Omental fat pad (tissue), 4 donors: ENCODE results near the gene MACROD1. TPM values are rescaled to one million over a fixed set of nuclear protein-coding genes. Genes with fewer than 3 reads are reported as not detected.

ENCODE experiments used
- ATAC-seq: fragments of 150-250 bp; one replicate; pipeline ENCODE4 v1.9.1; 2016; ENCODE audit warnings: mild to moderate bottlenecking, moderate library complexity; ENCODE audit not compliant: low FRiP score
- DNase-seq: peaks from one replicate; pipeline ENCODE4 v3.0.0-alpha.2; 2019; ENCODE audit warnings: low spot score
- total RNA-seq, 4 donors: library from RNA; depleted of rRNA; stranded (reverse); fragments of >200 nt; gene quantifications; one replicate each; pipeline ENCODE4 v1.1.0, GENCODE V29; 2016
- TF ChIP-seq, protein P1 (sequence below), 3 donors: fragments of 450-650 bp; IDR thresholded peaks; one replicate each; pipeline ENCODE4 v1.5.1; 2016 to 2017; ENCODE audit warnings: antibody characterized with exemption in 3 of 3, mild to moderate bottlenecking in 3 of 3, moderate library complexity in 2 of 3

MACROD1 gene
- total RNA-seq, 4 donors from 2014 or later: 13.8 to 40.9 (median 26.2) TPM

DNA sequence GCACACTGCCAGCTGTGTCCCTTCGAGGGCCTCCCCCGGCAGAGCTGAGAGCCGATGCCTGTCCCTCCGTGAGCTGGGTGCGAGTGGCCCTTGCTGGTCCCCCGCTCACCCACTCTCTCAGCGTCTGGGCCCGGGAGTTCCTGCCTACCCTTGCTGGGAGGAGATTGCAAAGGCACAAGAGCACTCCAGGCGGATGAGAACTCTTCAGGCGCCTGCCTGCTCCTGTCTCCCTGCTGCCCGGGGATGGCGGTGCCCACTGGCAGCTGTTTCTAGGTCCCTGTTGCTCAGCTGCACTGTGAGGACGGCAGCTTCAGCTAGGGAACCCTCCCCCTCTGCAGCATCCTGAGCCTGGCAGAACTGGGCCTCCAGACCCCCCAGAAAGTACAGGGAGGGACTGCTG, 69.1 kb downstream of the MACROD1 start:
- TF ChIP-seq, protein P1, sequence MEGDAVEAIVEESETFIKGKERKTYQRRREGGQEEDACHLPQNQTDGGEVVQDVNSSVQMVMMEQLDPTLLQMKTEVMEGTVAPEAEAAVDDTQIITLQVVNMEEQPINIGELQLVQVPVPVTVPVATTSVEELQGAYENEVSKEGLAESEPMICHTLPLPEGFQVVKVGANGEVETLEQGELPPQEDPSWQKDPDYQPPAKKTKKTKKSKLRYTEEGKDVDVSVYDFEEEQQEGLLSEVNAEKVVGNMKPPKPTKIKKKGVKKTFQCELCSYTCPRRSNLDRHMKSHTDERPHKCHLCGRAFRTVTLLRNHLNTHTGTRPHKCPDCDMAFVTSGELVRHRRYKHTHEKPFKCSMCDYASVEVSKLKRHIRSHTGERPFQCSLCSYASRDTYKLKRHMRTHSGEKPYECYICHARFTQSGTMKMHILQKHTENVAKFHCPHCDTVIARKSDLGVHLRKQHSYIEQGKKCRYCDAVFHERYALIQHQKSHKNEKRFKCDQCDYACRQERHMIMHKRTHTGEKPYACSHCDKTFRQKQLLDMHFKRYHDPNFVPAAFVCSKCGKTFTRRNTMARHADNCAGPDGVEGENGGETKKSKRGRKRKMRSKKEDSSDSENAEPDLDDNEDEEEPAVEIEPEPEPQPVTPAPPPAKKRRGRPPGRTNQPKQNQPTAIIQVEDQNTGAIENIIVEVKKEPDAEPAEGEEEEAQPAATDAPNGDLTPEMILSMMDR (IDR thresholded peaks at IDR 0.05): no peak
- ATAC-seq (no peak), DNase-seq (no peak)

DNA sequence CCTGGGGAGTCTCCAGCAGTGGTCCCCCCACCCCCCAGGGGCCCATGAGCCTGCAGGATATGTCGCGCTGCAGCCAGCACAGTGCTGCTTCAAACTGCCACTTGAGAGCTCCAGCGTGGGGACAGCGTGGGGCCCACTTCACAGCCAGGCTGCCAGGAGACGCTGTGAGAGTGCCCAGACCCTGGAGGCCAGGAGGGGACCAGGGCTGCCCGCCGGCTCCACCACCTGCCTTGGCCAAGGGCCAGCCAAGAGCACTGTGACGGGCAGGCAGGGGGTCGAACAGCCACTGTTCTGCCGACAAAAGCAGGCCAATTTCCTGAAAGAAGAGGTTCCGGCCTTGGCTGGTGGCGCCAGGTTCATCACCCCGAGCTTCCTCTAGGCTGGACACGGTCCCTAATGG, 70.0 kb downstream of the MACROD1 start:
- TF ChIP-seq, protein P1 (IDR thresholded peaks at IDR 0.05): no peak
- DNase-seq (no peak), ATAC-seq (no peak)

DNA sequence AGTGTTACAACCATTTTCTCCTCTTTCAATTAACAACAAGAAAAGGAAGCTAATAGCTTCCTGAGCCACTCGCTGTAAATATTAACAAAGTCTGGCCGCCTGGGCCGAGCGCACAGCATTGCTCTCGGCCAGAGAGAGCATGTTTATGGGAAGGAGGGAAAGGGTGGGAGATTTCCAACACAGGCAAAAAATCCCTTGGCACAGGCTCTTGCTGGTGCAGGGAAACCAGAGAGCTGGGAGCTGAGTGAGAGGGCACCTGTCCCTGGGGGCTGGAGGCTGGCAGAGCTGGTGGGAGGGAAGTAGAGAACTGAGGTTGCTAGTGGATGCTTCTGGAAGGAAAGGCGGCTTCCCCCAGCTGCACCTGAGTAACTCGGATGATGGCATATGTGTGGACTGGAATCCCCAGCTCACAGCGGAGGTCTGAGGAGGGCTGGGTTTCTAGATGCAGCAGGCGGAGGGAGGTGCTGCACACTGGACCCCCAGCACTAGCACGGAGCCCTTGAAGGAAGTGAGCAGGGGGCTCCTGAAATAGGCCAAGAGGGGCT, 70.6 kb downstream of the MACROD1 start:
- no peak for DNase-seq
- TF ChIP-seq, protein P1 (IDR thresholded peaks at IDR 0.05): no peak
- no peak for ATAC-seq

DNA sequence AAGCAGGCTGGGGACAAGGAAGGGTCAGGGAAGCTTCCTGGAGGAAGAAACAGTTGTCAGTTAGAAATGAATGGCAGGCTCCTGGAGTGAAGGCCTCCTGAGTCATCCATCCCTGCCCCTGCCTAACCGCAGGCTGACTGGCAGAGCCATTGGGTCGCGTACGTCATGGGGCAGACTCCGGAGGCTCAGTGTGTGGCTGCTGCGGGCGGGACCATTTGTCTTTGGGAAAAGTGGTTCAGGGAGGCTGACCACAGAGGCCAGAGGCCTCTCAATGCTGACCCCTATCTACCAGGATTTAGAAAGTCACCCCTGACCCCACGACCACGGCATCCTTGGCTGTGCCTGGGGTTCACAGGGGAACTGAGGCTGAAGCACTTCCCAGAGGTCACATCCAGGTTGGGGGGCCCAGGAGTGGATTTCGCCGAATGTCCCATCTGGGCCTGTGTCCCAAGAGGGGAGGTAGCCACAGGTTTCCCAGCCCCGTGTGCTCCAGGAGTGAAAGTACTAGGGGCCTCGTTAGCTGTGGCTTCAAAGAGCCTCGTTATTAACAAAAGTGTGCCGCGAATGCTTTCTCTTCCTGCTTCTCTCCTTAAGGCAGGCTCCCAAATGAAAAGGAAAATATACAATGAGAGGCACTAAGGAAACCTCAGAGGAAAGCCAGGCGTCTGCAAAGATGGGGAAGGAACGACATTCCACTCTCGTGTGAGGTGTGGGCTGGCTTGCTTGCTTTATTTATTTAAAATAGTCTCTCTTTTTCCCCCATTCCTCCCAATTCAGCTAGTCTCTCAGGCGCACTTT, 71.3 kb downstream of the MACROD1 start:
- no peak for DNase-seq
- ATAC-seq: no peak
- TF ChIP-seq, protein P1 (IDR thresholded peaks at IDR 0.05): no peak

DNA sequence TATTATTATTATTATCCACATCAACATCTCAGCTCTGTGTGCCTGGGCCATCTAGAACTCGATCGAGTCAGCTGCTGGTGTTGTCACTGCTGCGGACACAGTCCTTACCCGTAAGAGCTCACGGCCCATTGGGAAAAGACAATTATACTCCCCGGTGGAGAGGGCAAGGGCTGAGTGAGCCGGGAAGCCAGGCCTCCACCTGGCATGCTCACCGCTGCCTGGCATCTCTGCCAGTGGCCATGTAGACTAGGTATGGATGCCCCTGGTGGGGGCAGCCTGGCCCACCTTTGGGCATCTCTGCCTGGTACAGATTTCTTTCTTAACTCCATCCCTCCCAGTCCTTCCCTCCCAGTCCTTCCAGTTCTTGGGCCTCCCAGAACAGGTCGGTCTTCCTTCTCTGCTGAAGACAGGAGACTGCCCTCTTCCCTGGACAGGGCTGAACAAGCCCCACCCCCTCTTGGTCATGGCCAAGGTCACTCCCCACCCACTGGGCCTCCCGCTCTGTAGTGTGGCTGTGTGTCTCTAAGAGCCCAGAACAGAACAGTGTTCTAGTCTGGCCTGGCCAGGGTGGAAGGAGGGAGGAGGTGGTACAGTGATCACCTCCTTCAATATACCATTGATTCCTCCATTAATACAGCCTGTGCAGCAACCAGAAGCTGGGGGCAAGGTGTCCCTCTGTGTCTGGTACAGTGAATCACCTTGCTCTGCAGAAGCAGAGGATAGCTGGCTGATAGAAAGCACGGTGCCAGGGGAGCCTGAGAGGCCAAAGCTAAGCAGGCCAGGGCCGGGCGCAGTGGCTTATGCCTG, 72.5 kb downstream of the MACROD1 start:
- ATAC-seq: no peak
- TF ChIP-seq, protein P1 (IDR thresholded peaks at IDR 0.05): no peak
- no peak for DNase-seq

DNA sequence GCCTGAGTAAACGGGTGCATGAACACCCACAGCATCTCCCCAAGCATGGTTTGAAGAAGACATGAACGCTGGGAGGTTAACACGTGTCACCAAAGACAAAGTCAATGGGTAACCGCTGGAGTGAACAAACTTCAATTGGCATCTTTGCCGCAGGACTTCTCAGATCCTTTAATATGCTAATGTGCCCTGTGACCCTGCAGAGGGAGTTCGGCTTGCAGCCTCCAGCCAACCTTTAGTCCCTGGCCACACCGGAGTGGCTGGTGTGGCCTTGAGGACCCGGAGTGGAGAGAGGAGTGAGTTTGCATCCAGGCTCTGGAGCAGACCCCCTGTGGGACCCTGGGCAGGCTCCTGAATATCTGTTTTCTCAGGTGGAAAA, 73.2 kb downstream of the MACROD1 start:
- ATAC-seq (no peak), DNase-seq (no peak)

More for the DNA sequence above, 73.2 kb downstream of the MACROD1 start:
- TF ChIP-seq, protein P1 (IDR thresholded peaks at IDR 0.05): no peak
